HepG2 (cell line): ENCODE results near the gene HOMEZ. TPM values are rescaled to one million over a fixed set of nuclear protein-coding genes. Genes with fewer than 3 reads are reported as not detected.

ENCODE experiments used
- CREB3 ChIP-seq: sonication (generic); formaldehyde crosslinking; IDR thresholded peaks from 2 replicates; pipeline ENCODE4 v1.5.0; 2020; ENCODE audit warnings: missing genetic modification reagents
- GTF3A ChIP-seq: sonication (generic); formaldehyde crosslinking; conservative IDR thresholded peaks from 2 replicates; pipeline ENCODE4 v1.4.0; 2020; ENCODE audit warnings: mild to moderate bottlenecking, missing genetic modification reagents
- MIER2 ChIP-seq: IDR thresholded peaks from 2 replicates; pipeline ENCODE4 v1.6.1; 2016; ENCODE audit warnings: missing biosample characterization, missing genetic modification reagents
- MXI1 ChIP-seq: IDR thresholded peaks from 3 replicates; pipeline ENCODE4 v1.6.1; 2012; ENCODE audit warnings: low read depth, low read length, inconsistent platforms, borderline replicate concordance
- NCOA5 ChIP-seq: sonication (generic); formaldehyde crosslinking; IDR thresholded peaks from 2 replicates; pipeline ENCODE4 v1.4.0; 2020; ENCODE audit warnings: missing genetic modification reagents
- NCOR1 ChIP-seq: fragments of 200-600 bp; sonication (generic); IDR thresholded peaks from 2 replicates; pipeline ENCODE4 v1.7.0; 2017; ENCODE audit warnings: antibody characterized with exemption, low read length, borderline replicate concordance
- NONO ChIP-seq, 2 experiments: fragments of 450-650 bp in 1 of 2; sonication (generic) in 1 of 2; formaldehyde crosslinking in 1 of 2; IDR thresholded peaks in 1 of 2; conservative IDR thresholded peaks in 1 of 2; 2 replicates each; pipeline versions ENCODE4 v1.6.1 to v1.8.0; 2017 to 2022; ENCODE audit warnings: mild to moderate bottlenecking in 1 of 2, missing genetic modification reagents in 1 of 2, moderate library complexity in 1 of 2
- NR2F2 ChIP-seq: IDR thresholded peaks from 2 replicates; pipeline ENCODE4 v1.6.1; 2012; ENCODE audit warnings: low read depth, inconsistent platforms, borderline replicate concordance
- PHF20 ChIP-seq: sonication (generic); formaldehyde crosslinking; IDR thresholded peaks from 2 replicates; pipeline ENCODE4 v1.5.0; 2020; ENCODE audit warnings: mild to moderate bottlenecking, missing genetic modification reagents
- THAP11 ChIP-seq: IDR thresholded peaks from 2 replicates; pipeline ENCODE4 v1.6.1; 2016; ENCODE audit warnings: missing biosample characterization, missing genetic modification reagents
- TOE1 ChIP-seq: sonication (generic); formaldehyde crosslinking; IDR thresholded peaks from 2 replicates; pipeline ENCODE4 v1.4.0; 2020; ENCODE audit warnings: mild to moderate bottlenecking, missing genetic modification reagents
- ZEB1 ChIP-seq: IDR thresholded peaks from 2 replicates; pipeline ENCODE4 v1.6.1; 2012; ENCODE audit warnings: mild to moderate bottlenecking, low read depth, inconsistent platforms; ENCODE audit not compliant: insufficient replicate concordance
- ZNF143 ChIP-seq: sonication (generic); formaldehyde crosslinking; IDR thresholded peaks from 2 replicates; pipeline ENCODE4 v1.4.0; 2020; ENCODE audit warnings: missing genetic modification reagents
- ZNF274 ChIP-seq: sonication (generic); formaldehyde crosslinking; IDR thresholded peaks from 2 replicates; pipeline ENCODE4 v1.5.1; 2020; ENCODE audit warnings: mild to moderate bottlenecking, missing genetic modification reagents
- ZNF335 ChIP-seq: sonication (generic); formaldehyde crosslinking; IDR thresholded peaks from 2 replicates; pipeline ENCODE4 v1.4.0; 2020; ENCODE audit warnings: missing genetic modification reagents
- ZNF34 ChIP-seq: sonication (generic); formaldehyde crosslinking; IDR thresholded peaks from 2 replicates; pipeline ENCODE4 v1.4.0; 2020; ENCODE audit warnings: mild to moderate bottlenecking, missing genetic modification reagents, borderline replicate concordance
- ZNF570 ChIP-seq: sonication (generic); formaldehyde crosslinking; IDR thresholded peaks from 2 replicates; pipeline ENCODE4 v1.4.0; 2020; ENCODE audit warnings: mild to moderate bottlenecking, missing genetic modification reagents, borderline replicate concordance
- ZNF614 ChIP-seq: IDR thresholded peaks from 2 replicates; pipeline ENCODE4 v1.6.1; 2018; ENCODE audit warnings: missing biosample characterization, missing genetic modification reagents, inconsistent platforms, borderline replicate concordance
- ZNF776 ChIP-seq: sonication (generic); formaldehyde crosslinking; IDR thresholded peaks from 2 replicates; pipeline ENCODE4 v1.4.0; 2020; ENCODE audit warnings: mild to moderate bottlenecking, missing genetic modification reagents
- ZNF891 ChIP-seq: sonication (generic); formaldehyde crosslinking; IDR thresholded peaks from 2 replicates; pipeline ENCODE4 v1.5.0; 2020; ENCODE audit warnings: mild to moderate bottlenecking, missing genetic modification reagents
- ZSCAN20 ChIP-seq: sonication (generic); formaldehyde crosslinking; IDR thresholded peaks from 2 replicates; pipeline ENCODE4 v1.4.0; 2020; ENCODE audit warnings: missing genetic modification reagents, mild to moderate bottlenecking, borderline replicate concordance
- polyA plus RNA-seq, 8 experiments: library from polyadenylated mRNA; depleted of rRNA in 3 of 8; stranded (reverse) in 7 of 8; unstranded in 1 of 8; fragments of >200 nt; fragmentation: Illumina TruSeq in 4 of 8; extraction: Trizol in 4 of 8; gene quantifications; 2 replicates each; pipeline versions ENCODE4 v1.2.1 to v1.2.3, GENCODE V29; 2011 to 2016; ENCODE audit warnings: low read depth in 4 of 8, missing spikeins in 1 of 8, mixed read lengths in 1 of 8; ENCODE audit not compliant: insufficient read depth in 1 of 8
- total RNA-seq, 5 experiments: library from RNA; depleted of rRNA; stranded (reverse); fragments of >200 nt; fragmentation: Illumina TruSeq; extraction: Trizol; gene quantifications; 2 replicates each; pipeline ENCODE4 v1.2.3, GENCODE V29; 2016; ENCODE audit warnings: low read depth in 1 of 5
- TF ChIP-seq, protein P1 (sequence below): sonication (generic); IDR thresholded peaks from 2 replicates; pipeline ENCODE4 v1.6.1; 2016; ENCODE audit warnings: low read depth, borderline replicate concordance
- TF ChIP-seq, protein P2 (sequence below), 2 experiments: sonication (generic) in 1 of 2; formaldehyde crosslinking in 1 of 2; IDR thresholded peaks; 2 replicates each; pipeline versions ENCODE4 v1.4.0 to v1.6.1; 2016 to 2020; ENCODE audit warnings: borderline replicate concordance in 1 of 2, low read depth in 1 of 2, mild to moderate bottlenecking in 1 of 2, missing genetic modification reagents in 1 of 2

HOMEZ gene
- total and polyA plus RNA-seq, 2 of the 13 experiments (the other 11 are each of a cell fraction or from before 2014, with no cell fraction given): 14.5 to 31.8 TPM

DNA sequence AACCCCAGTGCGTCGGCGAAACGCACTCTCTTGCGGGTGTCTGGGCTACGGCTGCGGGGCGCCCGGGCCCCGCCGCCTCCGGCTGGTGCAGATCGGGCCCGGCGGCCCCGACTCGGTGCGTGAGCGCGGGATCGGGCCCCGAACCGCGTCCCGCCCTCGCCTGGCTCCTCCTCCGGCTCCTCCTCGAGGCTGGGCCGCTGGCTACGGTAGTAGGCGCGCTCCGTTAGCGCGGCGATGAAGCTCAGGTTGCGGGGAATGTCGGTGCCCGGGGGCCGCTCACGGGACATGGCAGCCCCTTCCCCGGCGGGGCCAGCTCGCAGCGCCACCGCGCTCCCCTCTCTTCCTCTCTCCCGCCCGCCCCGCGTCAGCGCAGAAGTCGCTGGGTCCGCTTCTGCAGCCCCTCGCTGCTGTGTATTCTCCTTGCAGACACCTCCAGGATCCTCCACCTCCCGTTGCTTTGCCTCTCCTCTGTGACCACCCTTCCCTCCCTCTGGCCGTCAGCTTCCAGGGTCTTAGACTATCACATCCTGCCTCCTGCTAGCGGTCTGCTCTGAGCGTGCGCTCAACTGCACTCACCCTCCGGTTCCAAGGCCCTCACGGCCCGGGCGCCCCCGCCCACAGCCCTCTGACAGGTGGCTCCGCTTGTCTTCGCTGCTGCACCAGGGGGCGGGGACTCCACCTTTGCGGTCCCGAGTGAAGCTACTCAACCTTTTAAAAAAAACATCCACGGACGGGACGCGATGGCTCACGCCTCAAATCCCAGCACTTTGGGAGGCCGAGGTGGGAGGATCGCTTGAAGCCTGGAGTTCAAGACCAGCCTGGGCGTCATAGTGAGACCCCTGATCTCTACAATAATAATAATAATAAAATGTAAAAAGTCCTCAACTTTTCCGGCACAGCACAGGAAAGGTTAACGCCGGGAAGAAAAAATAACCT, 16.6 kb upstream of the HOMEZ start, which contains the start of gene PPP1R3E (continued):
- TF ChIP-seq CREB3 (CRISPR knock-in tag) (no peak), ZNF614 (CRISPR knock-in tag) (peak; percentile 73; the same call in 1 of the 2 replicates), NCOR1 (no peak), NR2F2 (no peak), ZNF143 (peak; percentile 38; the same call in 1 of the 2 replicates), TOE1 (CRISPR knock-in tag) (peak; percentile 8; the same call in 1 of the 2 replicates), GTF3A (CRISPR knock-in tag) (no peak), ZNF274 (CRISPR knock-in tag) (peak; percentile 71; the same call in 1 of the 2 replicates), MXI1 (peak; percentile 61), NONO (IDR thresholded peaks at IDR 0.05) (no peak), NONO (CRISPR knock-in tag; conservative IDR thresholded peaks at IDR 0.05) (no peak), ZNF335 (CRISPR knock-in tag) (peak; percentile 32; the same call in 1 of the 2 replicates), ZNF34 (CRISPR knock-in tag) (no peak), ZEB1 (no peak), THAP11 (CRISPR knock-in tag) (no peak), ZNF776 (peak; percentile 16; the same call in 1 of the 2 replicates), PHF20 (no peak), MIER2 (CRISPR knock-in tag) (peak; percentile 55; the same call in 1 of the 2 replicates), ZNF891 (CRISPR knock-in tag) (peak; percentile 2; the same call in 1 of the 2 replicates), NCOA5 (CRISPR knock-in tag) (no peak), ZNF570 (CRISPR knock-in tag) (peak; percentile 52; the same call in 1 of the 2 replicates), ZSCAN20 (CRISPR knock-in tag) (peak; percentile 98; the same call in 1 of the 2 replicates)
- TF ChIP-seq, protein P1, sequence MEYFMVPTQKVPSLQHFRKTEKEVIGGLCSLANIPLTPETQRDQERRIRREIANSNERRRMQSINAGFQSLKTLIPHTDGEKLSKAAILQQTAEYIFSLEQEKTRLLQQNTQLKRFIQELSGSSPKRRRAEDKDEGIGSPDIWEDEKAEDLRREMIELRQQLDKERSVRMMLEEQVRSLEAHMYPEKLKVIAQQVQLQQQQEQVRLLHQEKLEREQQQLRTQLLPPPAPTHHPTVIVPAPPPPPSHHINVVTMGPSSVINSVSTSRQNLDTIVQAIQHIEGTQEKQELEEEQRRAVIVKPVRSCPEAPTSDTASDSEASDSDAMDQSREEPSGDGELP: peak; percentile 82; the same call in 1 of the 2 replicates
- TF ChIP-seq, protein P2, sequence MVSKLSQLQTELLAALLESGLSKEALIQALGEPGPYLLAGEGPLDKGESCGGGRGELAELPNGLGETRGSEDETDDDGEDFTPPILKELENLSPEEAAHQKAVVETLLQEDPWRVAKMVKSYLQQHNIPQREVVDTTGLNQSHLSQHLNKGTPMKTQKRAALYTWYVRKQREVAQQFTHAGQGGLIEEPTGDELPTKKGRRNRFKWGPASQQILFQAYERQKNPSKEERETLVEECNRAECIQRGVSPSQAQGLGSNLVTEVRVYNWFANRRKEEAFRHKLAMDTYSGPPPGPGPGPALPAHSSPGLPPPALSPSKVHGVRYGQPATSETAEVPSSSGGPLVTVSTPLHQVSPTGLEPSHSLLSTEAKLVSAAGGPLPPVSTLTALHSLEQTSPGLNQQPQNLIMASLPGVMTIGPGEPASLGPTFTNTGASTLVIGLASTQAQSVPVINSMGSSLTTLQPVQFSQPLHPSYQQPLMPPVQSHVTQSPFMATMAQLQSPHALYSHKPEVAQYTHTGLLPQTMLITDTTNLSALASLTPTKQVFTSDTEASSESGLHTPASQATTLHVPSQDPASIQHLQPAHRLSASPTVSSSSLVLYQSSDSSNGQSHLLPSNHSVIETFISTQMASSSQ (IDR thresholded peaks at IDR 0.05; ENCODE audit: low read depth): no peak
- TF ChIP-seq, protein P2 (CRISPR knock-in tag; IDR thresholded peaks at IDR 0.05; ENCODE audit: borderline replicate concordance): peak; percentile 39; the same call in 1 of the 2 replicates
